IPS DF 19.7 (cell line): ENCODE data around the gene CACNG1.
"Not testable (repeated sequence)": the region's sequence is repeated elsewhere in the genome, so short reads cannot be mapped to it uniquely, and the experiment has no call there.

Source experiments
- DNase-seq: peaks from one replicate; pipeline ENCODE4 v3.0.0-alpha.2; 2013; ENCODE audit warnings: low read depth, low spot score

CACNG1 gene

GRCh38 chr17:67025216-67025792 lies 19.1 kb upstream of the CACNG1 start:
- no peak for DNase-seq

- no peak for DNase-seq
Observed at GRCh38 chr17:67026341-67026740, 18.0 kb upstream of the CACNG1 start.

GRCh38 chr17:67027031-67027628 lies 17.2 kb upstream of the CACNG1 start:
- no peak for DNase-seq

GRCh38 chr17:67030641-67031040 lies 13.7 kb upstream of the CACNG1 start:
- DNase-seq: no peak

GRCh38 chr17:67032382-67032781 lies 12.0 kb upstream of the CACNG1 start:
- DNase-seq: no peak

GRCh38 chr17:67032985-67033384 lies 11.4 kb upstream of the CACNG1 start:
- DNase-seq: no peak

- DNase-seq: no peak
Observed at GRCh38 chr17:67033613-67034012, 10.7 kb upstream of the CACNG1 start.

- DNase-seq: no peak
Observed at GRCh38 chr17:67035131-67036083, 8.9 kb upstream of the CACNG1 start.

- DNase-seq: no peak
Observed at GRCh38 chr17:67038861-67039365, 5.4 kb upstream of the CACNG1 start.

GRCh38 chr17:67040652-67041051 lies 3.7 kb upstream of the CACNG1 start:
- no peak for DNase-seq

- not testable (repeated sequence) for DNase-seq
Observed at GRCh38 chr17:67041119-67041518, 3.2 kb upstream of the CACNG1 start.

GRCh38 chr17:67041531-67041930 lies 2.8 kb upstream of the CACNG1 start:
- DNase-seq: no peak

GRCh38 chr17:67041941-67042899 lies 2.1 kb upstream of the CACNG1 start:
- DNase-seq: no peak

GRCh38 chr17:67043283-67043682 lies 1.1 kb upstream of the CACNG1 start:
- DNase-seq: no peak

- no peak for DNase-seq
Observed at GRCh38 chr17:67044940-67045339, 586 bp downstream of the CACNG1 start.

GRCh38 chr17:67046398-67046797 lies 2.0 kb downstream of the CACNG1 start:
- DNase-seq: no peak

- no peak for DNase-seq
Observed at GRCh38 chr17:67047382-67047781, 3.0 kb downstream of the CACNG1 start.

GRCh38 chr17:67049025-67049739 lies 4.8 kb downstream of the CACNG1 start:
- DNase-seq: no peak

GRCh38 chr17:67050066-67050465 lies 5.7 kb downstream of the CACNG1 start:
- DNase-seq: no peak

- DNase-seq: no peak
Observed at GRCh38 chr17:67050471-67051154, 6.3 kb downstream of the CACNG1 start.
